H9 (cell line): ENCODE measurements around the gene RAG1. TPM values are rescaled to one million over a fixed set of nuclear protein-coding genes. Genes with fewer than 3 reads are reported as not detected.

Experiments
- DNase-seq: peaks from one replicate; pipeline ENCODE4 v3.0.0-alpha.2; 2017
- H2AFZ ChIP-seq: one replicate; pipeline ENCODE4 v1.6.1; 2013; ENCODE audit warnings: mild to moderate bottlenecking, low read length, control low read depth, moderate library complexity
- H2AK5ac ChIP-seq: 2 replicates; pipeline ENCODE4 v1.6.1; 2013; ENCODE audit warnings: low read length, control low read depth, mixed read lengths; ENCODE audit not compliant: insufficient read length
- H2BK120ac ChIP-seq: one replicate; pipeline ENCODE4 v1.6.1; 2013; ENCODE audit warnings: low read depth, mild to moderate bottlenecking, low read length, control low read depth, inconsistent platforms; ENCODE audit not compliant: poor library complexity, severe bottlenecking
- H2BK12ac ChIP-seq: 2 replicates; pipeline ENCODE4 v1.6.1; 2013; ENCODE audit warnings: low read length, control low read depth, mixed read lengths, low read depth; ENCODE audit not compliant: insufficient read length
- H2BK15ac ChIP-seq: 2 replicates; pipeline ENCODE4 v1.6.1; 2013; ENCODE audit warnings: low read depth, low read length, control low read depth
- H2BK20ac ChIP-seq: one replicate; pipeline ENCODE4 v1.6.1; 2013; ENCODE audit warnings: low read depth, mild to moderate bottlenecking, low read length, control low read depth, inconsistent platforms; ENCODE audit not compliant: poor library complexity, severe bottlenecking
- H2BK5ac ChIP-seq: 2 replicates; pipeline ENCODE4 v1.6.1; 2013; ENCODE audit warnings: low read length, control low read depth, mixed read lengths; ENCODE audit not compliant: insufficient read length
- H3K14ac ChIP-seq: 2 replicates; pipeline ENCODE4 v1.6.1; 2013; ENCODE audit warnings: low read length, control low read depth; ENCODE audit not compliant: insufficient read depth
- H3K18ac ChIP-seq: 2 replicates; pipeline ENCODE4 v1.6.1; 2013; ENCODE audit warnings: low read depth, mild to moderate bottlenecking, mixed read lengths, low read length, control low read depth; ENCODE audit not compliant: insufficient read length
- H3K23ac ChIP-seq: 2 replicates; pipeline ENCODE4 v1.6.1; 2013; ENCODE audit warnings: low read length, control low read depth, mixed read lengths, low read depth; ENCODE audit not compliant: insufficient read length
- H3K23me2 ChIP-seq: 2 replicates; pipeline ENCODE4 v1.6.1; 2013; ENCODE audit warnings: low read depth, mild to moderate bottlenecking, mixed read lengths, low read length, control low read depth; ENCODE audit not compliant: insufficient read length, poor library complexity, severe bottlenecking
- H3K27ac ChIP-seq: 2 replicates; pipeline ENCODE4 v1.5.1; 2013; ENCODE audit warnings: low read length, control low read depth, mixed read lengths, low read depth; ENCODE audit not compliant: insufficient read length
- H3K27me3 ChIP-seq: 2 replicates; pipeline ENCODE4 v1.6.1; 2013; ENCODE audit warnings: low read length, control low read depth, inconsistent platforms; ENCODE audit not compliant: insufficient read depth
- H3K4ac ChIP-seq: 2 replicates; pipeline ENCODE4 v1.6.1; 2013; ENCODE audit warnings: low read depth, mild to moderate bottlenecking, control low read depth, inconsistent platforms, low read length, moderate library complexity
- H3K4me1 ChIP-seq: 2 replicates; pipeline ENCODE4 v1.6.1; 2013; ENCODE audit warnings: low read length, control low read depth, inconsistent platforms; ENCODE audit not compliant: insufficient read depth
- H3K4me2 ChIP-seq: 2 replicates; pipeline ENCODE4 v1.6.1; 2013; ENCODE audit warnings: low read length, control low read depth, mixed read lengths; ENCODE audit not compliant: insufficient read length, insufficient read depth
- H3K56ac ChIP-seq: 2 replicates; pipeline ENCODE4 v1.6.1; 2013; ENCODE audit warnings: low read depth, mild to moderate bottlenecking, mixed read lengths, low read length, control low read depth; ENCODE audit not compliant: insufficient read length
- H3K79me1 ChIP-seq: 2 replicates; pipeline ENCODE4 v1.6.1; 2013; ENCODE audit warnings: low read depth, mild to moderate bottlenecking, moderate library complexity, low read length, control low read depth, inconsistent platforms; ENCODE audit not compliant: insufficient read depth, poor library complexity, severe bottlenecking
- H3K79me2 ChIP-seq: 2 replicates; pipeline ENCODE4 v1.6.1; 2013; ENCODE audit warnings: low read length, control low read depth, inconsistent platforms; ENCODE audit not compliant: insufficient read depth
- H3K9ac ChIP-seq: 2 replicates; pipeline ENCODE4 v1.6.1; 2013; ENCODE audit warnings: low read length, control low read depth, mixed read lengths; ENCODE audit not compliant: insufficient read length; ENCODE audit errors: extremely low read depth
- H3K9me3 ChIP-seq: one replicate; pipeline ENCODE4 v1.6.1; 2013; ENCODE audit warnings: low read depth, low read length, inconsistent platforms; ENCODE audit not compliant: control insufficient read depth
- H3T11ph ChIP-seq: one replicate; pipeline ENCODE4 v1.6.1; 2013; ENCODE audit warnings: mild to moderate bottlenecking, low read length, control low read depth, inconsistent platforms
- H4K20me1 ChIP-seq: one replicate; pipeline ENCODE4 v1.6.1; 2013; ENCODE audit not compliant: control insufficient read depth, insufficient read length, insufficient read depth
- H4K5ac ChIP-seq: 2 replicates; pipeline ENCODE4 v1.6.1; 2013; ENCODE audit warnings: low read depth, mild to moderate bottlenecking, mixed read lengths, low read length, control low read depth; ENCODE audit not compliant: insufficient read length
- H4K8ac ChIP-seq: replicated peaks from 2 replicates; pipeline ENCODE4 v1.6.1; 2013; ENCODE audit warnings: low read length, control low read depth, mixed read lengths, low read depth; ENCODE audit not compliant: insufficient read length
- H4K91ac ChIP-seq: 2 replicates; pipeline ENCODE4 v1.6.1; 2013; ENCODE audit warnings: low read depth, mild to moderate bottlenecking, moderate library complexity, mixed read lengths, low read length, control low read depth; ENCODE audit not compliant: insufficient read length
- H3K27ac Mint-ChIP-seq, 3 experiments: 2 replicates in 2 of 3; 3 replicates in 1 of 3; pipeline ENCODE4 v1.8.0; 2020 to 2021; ENCODE audit warnings: mixed read lengths in 3 of 3, mild to moderate bottlenecking in 1 of 3, moderate library complexity in 1 of 3
- H3K27me3 Mint-ChIP-seq: 2 replicates; pipeline ENCODE4 v1.8.0; 2021; ENCODE audit warnings: low read depth, mild to moderate bottlenecking, moderate library complexity, mixed read lengths
- H3K36me3 Mint-ChIP-seq, 3 experiments: 2 replicates in 2 of 3; 3 replicates in 1 of 3; pipeline ENCODE4 v1.8.0; 2020 to 2021; ENCODE audit warnings: low read depth in 3 of 3, mixed read lengths in 3 of 3; ENCODE audit not compliant: insufficient read depth in 1 of 3
- H3K4me1 Mint-ChIP-seq, 2 experiments: 2 replicates each; pipeline ENCODE4 v1.8.0; 2020; ENCODE audit warnings: mixed read lengths in 2 of 2
- H3K4me3 Mint-ChIP-seq, 2 experiments: 2 replicates in 1 of 2; 3 replicates in 1 of 2; pipeline ENCODE4 v1.8.0; 2020 to 2021; ENCODE audit warnings: mild to moderate bottlenecking in 2 of 2, mixed read lengths in 2 of 2, moderate library complexity in 1 of 2
- H3K9me3 Mint-ChIP-seq, 2 experiments: 2 replicates in 1 of 2; 3 replicates in 1 of 2; pipeline ENCODE4 v1.8.0; 2020; ENCODE audit warnings: mild to moderate bottlenecking in 2 of 2, mixed read lengths in 2 of 2, moderate library complexity in 1 of 2
- WGBS: extraction: QIAGEN DNeasy Blood & Tissue Kit; methylation state at CpG from one replicate; pipeline ENCODE4 v1.1.7; 2013; ENCODE audit warnings: missing lambda C conversion rate, low lambda C conversion rate, mixed read lengths; ENCODE audit not compliant: insufficient read length; ENCODE audit errors: extremely low coverage; 5-methylcytosine and 5-hydroxymethylcytosine counted together
- total RNA-seq: library from RNA; stranded (reverse); gene quantifications from 2 replicates; pipeline ENCODE4 v1.2.1, GENCODE V29; 2021
- TF ChIP-seq, protein P1 (sequence below): fragments of 200-600 bp; sonication (generic); conservative IDR thresholded peaks from 3 replicates; pipeline ENCODE4 v1.8.0; 2021; ENCODE audit warnings: antibody characterized with exemption, mild to moderate bottlenecking

RAG1 gene
- total RNA-seq, 1 experiment from 2014 or later = 0.70 TPM

DNA sequence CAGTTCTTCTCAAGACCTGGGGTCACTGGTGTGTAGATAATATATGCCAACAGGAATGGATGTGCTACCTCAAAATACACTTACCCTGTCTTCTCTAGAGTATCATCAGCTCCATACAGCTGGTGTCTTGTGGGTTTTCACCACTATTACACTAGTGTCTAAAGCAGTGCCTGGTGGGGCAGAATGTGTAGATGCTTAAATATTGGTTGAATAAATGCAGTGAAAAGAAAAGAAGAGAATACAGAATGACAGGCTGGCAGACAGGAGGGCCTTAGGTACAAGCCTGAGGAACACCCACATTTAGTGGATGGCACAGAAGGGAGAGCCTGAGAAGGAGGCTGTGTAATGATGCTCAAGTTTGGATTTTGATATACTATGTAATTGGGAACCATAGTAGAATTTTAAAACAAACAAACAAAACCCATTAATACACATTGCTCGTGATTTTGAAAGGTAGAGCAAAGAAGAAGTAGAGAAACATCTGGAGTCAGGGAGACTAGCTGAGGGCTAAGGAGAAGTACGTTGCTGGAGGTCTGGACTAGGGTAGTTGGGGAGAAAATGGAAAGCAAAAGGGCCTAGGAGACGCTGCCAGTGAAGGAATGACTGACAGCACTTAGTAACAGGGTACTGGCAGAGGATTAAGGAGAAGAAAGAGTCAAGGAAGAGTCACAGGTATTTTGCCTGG is 50.7 kb downstream of the RAG1 start:
- Mint-ChIP-seq H3K9me3 (no peaks in the 10 kb centered on the region; a peak in 1 of 5 replicates), H3K4me3 (no peak overlapping the region)

More for the DNA sequence above, 50.7 kb downstream of the RAG1 start:
- no CpG with 5 or more reads among the region's 3 CpGs for WGBS
- Histone ChIP-seq H3K4me2 (no peak overlapping the region), H3K9me3 (no peaks in the 10 kb centered on the region), H2BK5ac (no peak overlapping the region), H2BK120ac (no peak overlapping the region), H2BK20ac (no peak overlapping the region), H4K20me1 (no peaks in the 10 kb centered on the region), H3T11ph (no peak overlapping the region), H4K5ac (no peak overlapping the region), H4K91ac (no peak overlapping the region), H3K56ac (no peak overlapping the region), H3K14ac (no peak overlapping the region), H3K9ac (no peak overlapping the region), H2AK5ac (no peak overlapping the region), H3K79me1 (no peaks in the 10 kb centered on the region), H3K27me3 (no peaks in the 10 kb centered on the region), H3K27ac (no peak overlapping the region), H3K79me2 (no peaks in the 10 kb centered on the region), H2BK12ac (no peak overlapping the region), H3K4me1 (no peaks in the 10 kb centered on the region), H3K4ac (no peak overlapping the region), H4K8ac (no peak overlapping the region), H2BK15ac (no peak overlapping the region), H2AFZ (no peak overlapping the region), H3K18ac (no peak overlapping the region), H3K23ac (no peak overlapping the region), H3K23me2 (no peaks in the 10 kb centered on the region)
- Mint-ChIP-seq H3K4me1 (no peaks in the 10 kb centered on the region), H3K27me3 (no peaks in the 10 kb centered on the region; the same call in 1 of the 2 replicates), H3K36me3 (peaks cover 0 to 1% (median 0%) of the 10 kb centered on the region in 3 experiments; a peak in 1 of 7 replicates), H3K27ac (no peak overlapping the region)
- TF ChIP-seq, protein P1, sequence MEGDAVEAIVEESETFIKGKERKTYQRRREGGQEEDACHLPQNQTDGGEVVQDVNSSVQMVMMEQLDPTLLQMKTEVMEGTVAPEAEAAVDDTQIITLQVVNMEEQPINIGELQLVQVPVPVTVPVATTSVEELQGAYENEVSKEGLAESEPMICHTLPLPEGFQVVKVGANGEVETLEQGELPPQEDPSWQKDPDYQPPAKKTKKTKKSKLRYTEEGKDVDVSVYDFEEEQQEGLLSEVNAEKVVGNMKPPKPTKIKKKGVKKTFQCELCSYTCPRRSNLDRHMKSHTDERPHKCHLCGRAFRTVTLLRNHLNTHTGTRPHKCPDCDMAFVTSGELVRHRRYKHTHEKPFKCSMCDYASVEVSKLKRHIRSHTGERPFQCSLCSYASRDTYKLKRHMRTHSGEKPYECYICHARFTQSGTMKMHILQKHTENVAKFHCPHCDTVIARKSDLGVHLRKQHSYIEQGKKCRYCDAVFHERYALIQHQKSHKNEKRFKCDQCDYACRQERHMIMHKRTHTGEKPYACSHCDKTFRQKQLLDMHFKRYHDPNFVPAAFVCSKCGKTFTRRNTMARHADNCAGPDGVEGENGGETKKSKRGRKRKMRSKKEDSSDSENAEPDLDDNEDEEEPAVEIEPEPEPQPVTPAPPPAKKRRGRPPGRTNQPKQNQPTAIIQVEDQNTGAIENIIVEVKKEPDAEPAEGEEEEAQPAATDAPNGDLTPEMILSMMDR = no peak
- DNase-seq = no peak
